Omental fat pad (tissue), 4 donors: ENCODE measurements around the gene GFER. TPM values are rescaled to one million over a fixed set of nuclear protein-coding genes. Genes with fewer than 3 reads are reported as not detected.
"Not testable (repeated sequence)": the region's sequence is repeated elsewhere in the genome, so short reads cannot be mapped to it uniquely, and the experiment has no call there.

Experiments used
- ATAC-seq: fragments of 150-250 bp; one replicate; pipeline ENCODE4 v1.9.1; 2016; ENCODE audit warnings: mild to moderate bottlenecking, moderate library complexity; ENCODE audit not compliant: low FRiP score
- DNase-seq: peaks from one replicate; pipeline ENCODE4 v3.0.0-alpha.2; 2019; ENCODE audit warnings: low spot score
- total RNA-seq, 4 donors: library from RNA; depleted of rRNA; stranded (reverse); fragments of >200 nt; gene quantifications; one replicate each; pipeline ENCODE4 v1.1.0, GENCODE V29; 2016
- TF ChIP-seq, protein P1 (sequence below), 3 donors: fragments of 450-650 bp; IDR thresholded peaks; one replicate each; pipeline ENCODE4 v1.5.1; 2016 to 2017; ENCODE audit warnings: antibody characterized with exemption in 3 of 3, mild to moderate bottlenecking in 3 of 3, moderate library complexity in 2 of 3

Gene GFER
- total RNA-seq, 4 donors from 2014 or later = 11.9 to 18.4 (median 16.0) TPM

DNA sequence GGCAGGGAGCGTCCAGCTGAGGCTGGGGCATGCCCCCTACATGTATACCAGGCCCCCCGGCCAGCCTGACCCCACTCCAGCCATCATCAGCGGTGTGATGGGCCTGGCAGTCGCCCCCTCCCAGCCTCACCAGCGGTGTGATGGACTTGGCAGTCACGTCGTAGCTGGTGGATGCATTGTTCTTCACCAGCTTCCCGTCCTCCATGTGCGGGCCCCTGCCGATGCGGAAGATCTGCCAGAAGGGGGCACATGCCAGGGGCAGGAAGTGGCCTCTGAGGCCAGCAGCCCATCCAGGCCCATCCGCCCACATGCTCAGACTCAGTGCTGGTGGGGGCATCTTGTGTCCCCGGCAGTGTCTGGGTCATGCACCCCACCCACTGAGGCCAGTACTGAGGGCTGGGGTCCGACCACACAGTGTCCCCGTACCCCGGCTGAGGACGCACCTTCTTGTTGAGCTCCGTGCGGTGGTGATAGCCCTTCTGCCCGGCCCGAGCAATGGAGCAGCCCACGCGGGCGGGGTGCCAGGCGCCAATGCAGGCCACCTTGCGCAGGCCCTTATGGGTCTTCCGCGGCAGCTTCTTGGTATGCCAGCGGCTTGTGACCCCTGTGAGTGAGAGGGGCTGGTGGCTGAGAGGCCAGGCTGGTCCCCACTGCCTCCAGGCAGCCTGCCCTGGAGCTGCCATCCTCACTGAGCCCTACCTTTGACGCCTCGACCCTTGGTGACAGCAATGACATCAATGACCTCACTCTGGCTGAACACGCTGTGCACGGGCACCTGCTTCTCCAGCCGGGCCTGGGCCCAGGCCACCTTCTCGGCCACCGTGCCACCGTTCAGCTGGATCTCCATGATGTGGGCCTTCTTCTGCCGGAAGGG is 37.3 kb upstream of the GFER start:
- TF ChIP-seq, protein P1, sequence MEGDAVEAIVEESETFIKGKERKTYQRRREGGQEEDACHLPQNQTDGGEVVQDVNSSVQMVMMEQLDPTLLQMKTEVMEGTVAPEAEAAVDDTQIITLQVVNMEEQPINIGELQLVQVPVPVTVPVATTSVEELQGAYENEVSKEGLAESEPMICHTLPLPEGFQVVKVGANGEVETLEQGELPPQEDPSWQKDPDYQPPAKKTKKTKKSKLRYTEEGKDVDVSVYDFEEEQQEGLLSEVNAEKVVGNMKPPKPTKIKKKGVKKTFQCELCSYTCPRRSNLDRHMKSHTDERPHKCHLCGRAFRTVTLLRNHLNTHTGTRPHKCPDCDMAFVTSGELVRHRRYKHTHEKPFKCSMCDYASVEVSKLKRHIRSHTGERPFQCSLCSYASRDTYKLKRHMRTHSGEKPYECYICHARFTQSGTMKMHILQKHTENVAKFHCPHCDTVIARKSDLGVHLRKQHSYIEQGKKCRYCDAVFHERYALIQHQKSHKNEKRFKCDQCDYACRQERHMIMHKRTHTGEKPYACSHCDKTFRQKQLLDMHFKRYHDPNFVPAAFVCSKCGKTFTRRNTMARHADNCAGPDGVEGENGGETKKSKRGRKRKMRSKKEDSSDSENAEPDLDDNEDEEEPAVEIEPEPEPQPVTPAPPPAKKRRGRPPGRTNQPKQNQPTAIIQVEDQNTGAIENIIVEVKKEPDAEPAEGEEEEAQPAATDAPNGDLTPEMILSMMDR (IDR thresholded peaks at IDR 0.05) = no peak
- DNase-seq (no peak), ATAC-seq (no peak)

DNA sequence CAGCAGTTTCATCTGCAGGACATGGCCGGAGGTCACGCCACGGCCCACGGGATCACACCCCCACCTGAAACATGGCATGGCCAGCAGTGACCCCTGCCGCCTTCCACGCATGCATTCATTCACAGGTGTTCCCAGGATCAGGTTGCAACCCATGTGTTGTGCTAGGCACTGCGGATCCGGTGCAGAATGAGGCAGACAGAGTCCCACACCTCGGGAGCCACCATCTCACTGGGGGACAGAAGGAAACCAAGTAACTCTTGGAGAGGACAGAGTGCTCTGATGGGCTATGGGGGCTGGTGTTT is 36.7 kb upstream of the GFER start:
- DNase-seq = no peak
- no peak for ATAC-seq
- TF ChIP-seq, protein P1 (IDR thresholded peaks at IDR 0.05) = no peak

DNA sequence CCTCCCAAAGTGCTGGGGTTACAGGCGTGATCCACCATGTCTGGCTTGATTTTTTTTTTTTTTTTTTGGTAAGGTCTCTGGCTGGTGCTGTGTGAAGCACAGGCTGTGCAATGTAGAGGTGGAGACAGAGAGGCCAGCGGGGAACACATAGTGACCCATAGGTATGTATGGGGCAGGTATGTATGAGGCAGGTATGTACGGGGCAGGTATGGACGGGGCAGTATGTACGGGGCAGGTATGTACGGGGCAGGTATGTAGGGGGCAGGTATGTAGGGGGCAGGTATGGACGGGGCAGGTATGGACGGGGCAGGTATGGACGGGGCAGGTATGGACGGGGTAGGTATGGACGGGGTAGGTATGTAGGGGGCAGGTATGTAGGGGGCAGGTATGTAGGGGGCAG is 34.5 kb upstream of the GFER start:
- DNase-seq (no peak), ATAC-seq (no peak)
- TF ChIP-seq, protein P1 (IDR thresholded peaks at IDR 0.05) = no peak

DNA sequence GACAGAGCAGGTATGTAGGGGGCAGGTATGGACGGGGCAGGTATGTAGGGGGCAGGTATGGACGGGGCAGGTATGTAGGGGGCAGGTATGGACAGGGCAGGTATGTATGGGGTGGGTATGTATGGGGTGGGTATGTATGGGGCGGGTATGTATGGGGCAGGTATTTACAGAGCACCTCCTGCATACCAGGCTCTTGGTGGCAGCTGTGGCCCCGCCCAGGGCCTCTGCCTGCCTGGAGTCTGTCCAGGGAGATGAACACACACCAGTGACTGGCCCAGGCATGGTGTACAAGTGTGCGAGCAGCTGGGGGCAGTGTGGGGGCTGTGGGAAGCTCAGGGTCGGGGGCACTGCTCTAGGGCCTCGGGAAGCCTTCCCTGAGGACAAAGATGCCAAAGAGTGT is 33.9 kb upstream of the GFER start:
- TF ChIP-seq, protein P1 (IDR thresholded peaks at IDR 0.05) = no peak
- ATAC-seq = no peak
- DNase-seq = no peak

DNA sequence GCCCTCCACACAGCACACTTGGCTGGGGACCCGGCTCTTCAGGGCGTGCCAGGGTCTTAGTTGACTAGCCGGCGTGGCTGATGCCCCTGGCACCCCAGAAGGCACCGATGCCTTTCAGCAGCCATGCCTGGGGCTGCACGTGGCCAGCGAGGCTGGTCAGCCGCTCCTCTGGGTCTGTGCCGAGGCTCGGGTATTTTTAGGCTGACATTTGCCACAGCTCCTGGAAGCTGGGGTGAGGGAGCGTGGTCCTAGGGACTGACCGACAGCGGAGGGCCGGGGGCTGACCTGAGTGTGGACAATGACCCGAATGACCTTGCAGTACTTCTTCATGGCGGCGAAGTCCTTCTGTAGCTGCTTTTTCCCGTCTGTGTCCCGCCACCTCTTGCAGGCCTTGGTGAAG is 33.4 kb upstream of the GFER start:
- no peak for ATAC-seq
- DNase-seq = no peak
- TF ChIP-seq, protein P1 (IDR thresholded peaks at IDR 0.05) = no peak

DNA sequence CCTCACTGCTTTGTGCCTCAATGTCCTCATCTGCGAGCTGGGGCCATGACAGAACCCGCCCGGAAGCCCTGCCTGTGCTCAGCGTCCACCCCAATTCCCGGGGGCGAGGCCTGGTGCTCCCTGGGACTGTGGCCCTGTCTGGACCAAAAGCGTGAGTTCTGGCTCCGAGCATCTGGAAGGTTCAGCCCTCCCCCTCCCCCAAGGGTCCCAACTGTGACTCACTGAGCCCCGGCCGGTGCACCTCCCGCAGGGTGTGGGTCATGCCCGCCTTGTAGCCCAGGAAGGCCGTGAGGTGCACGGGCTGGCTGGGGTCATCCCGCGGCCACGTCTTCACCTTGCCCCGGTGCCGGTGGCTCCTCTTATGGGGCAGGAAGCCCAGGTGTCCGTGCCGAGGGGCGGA is 30.3 kb upstream of the GFER start:
- DNase-seq = no peak
- ATAC-seq = no peak
- TF ChIP-seq, protein P1 (IDR thresholded peaks at IDR 0.05) = no peak

DNA sequence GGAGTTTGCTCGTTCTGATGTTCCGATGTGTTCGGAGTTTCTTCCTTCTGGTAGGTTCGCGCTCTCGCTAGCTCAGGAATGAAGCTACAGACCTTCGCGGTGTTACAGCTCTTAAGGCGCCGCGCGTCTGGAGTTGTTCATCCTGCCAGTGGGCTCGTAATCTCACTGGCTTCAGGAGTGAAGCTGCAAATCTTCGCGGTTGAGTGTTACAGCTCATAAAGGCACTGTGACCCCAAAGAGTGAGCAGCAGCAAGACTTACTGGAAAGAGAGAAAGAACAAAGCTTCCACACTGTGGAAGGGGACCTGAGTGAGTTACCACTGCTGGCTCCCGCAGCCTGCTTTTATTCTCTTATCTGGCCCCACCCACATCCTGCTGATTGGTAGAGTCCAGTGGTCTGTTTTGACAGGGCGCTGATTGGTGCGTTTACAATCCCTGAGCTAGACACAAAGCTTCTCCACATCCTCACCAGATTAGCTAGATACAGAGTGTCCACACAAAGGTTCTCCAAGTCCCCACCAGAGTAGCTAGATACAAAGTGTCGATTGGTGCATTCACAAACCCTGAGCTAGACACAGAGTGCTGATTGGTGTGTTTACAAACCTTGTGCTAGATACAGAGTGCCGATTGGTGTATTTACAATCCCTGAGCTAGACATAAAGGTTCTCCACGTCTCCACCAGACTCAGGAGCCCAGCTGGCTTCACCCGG is 26.4 kb upstream of the GFER start:
- ATAC-seq, DNase-seq: not testable (repeated sequence)

DNA sequence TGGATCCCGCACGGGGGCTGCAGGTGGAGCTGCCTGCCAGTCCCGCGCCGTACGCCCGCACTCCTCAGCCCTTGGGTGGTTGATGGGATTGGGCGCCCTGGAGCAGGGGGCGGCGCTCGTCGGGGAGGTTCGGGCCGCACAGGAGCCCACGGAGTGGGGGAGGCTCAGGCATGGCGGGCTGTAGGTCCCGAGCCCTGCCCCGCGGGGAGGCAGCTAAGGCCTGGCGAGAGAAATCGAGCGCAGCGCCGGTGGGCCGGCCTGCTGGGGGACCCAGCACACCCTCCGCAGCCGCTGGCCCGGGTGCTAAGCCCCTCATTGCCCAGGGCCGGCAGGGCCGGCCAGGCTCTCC is 25.9 kb upstream of the GFER start:
- ATAC-seq, DNase-seq: not testable (repeated sequence)
